ENCODE results near the gene FAM209B.
"Not testable (repeated sequence)": the region's sequence is repeated elsewhere in the genome, so short reads cannot be mapped to it uniquely, and the experiment has no call there.

FAM209B gene

DNA sequence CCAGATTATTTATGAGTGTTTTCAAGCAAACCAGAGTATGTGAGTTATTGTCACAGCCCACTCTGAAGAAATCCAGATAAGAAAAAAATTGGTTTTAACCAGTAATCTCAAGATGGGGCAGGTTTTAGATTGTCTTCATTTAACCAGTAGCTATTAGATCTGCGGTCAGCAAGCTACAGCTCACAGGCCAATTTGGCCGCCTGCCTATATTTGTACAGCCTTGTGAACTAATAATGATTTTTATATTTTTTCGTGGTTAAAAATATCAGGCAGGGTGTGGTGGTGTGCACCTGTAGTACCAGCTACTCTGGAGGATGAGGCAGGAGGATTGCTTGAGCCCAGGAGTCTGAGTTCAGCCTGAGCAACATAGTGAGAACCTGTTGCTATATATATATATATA, 5.0 kb downstream of the FAM209B start:
- no peak for DNase-seq (ENCODE audit: low read depth in 1 of 2, low spot score in 1 of 2)

DNA sequence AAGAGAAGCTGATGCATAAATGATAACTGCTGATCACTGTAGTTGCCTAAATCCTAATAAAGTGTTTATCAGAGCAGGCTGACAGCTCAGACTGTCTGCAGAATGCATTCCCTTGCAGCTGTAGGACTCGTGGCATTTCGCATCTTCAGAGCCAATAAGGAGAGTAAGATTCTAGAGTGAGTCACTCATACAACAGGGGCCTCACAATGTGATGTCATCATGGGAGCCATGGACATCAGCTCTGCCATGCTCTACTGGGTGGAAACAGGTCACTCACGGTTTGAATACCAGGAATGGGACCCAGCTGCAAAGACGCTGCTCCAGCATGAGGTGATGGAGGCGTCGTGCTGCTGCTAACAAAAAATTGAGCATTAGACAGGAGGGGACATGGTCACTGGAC, 7.4 kb downstream of the FAM209B start:
- DNase-seq (ENCODE audit: low read depth in 1 of 2, low spot score in 1 of 2): no peak

DNA sequence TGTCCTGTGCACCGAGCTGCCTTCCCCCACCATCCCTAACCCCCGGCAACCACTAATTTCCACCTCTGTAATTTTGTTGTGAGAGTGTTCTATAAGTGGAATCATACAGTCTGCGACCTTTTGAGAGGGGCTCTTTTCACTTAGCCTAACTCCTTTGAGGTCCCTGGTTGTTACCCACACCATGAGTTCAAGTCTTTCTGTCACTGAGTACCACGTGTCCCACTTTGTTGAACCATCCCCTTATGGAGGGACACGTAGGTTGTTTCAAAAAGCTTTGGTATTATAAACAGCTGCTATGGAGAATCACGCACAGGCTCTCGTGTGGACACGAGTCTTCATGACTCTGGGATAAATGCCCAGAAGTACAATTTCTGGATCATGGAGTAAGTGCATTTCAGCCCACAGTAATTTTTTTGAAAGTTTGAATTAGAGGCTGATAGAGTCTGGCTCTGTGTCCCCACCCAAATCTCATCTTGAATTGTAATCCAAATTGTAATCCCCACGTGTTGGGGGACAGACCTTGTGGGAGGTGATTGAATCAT, 9.5 kb downstream of the FAM209B start:
- no peak for DNase-seq (ENCODE audit: low read depth in 1 of 2, low spot score in 1 of 2)

DNA sequence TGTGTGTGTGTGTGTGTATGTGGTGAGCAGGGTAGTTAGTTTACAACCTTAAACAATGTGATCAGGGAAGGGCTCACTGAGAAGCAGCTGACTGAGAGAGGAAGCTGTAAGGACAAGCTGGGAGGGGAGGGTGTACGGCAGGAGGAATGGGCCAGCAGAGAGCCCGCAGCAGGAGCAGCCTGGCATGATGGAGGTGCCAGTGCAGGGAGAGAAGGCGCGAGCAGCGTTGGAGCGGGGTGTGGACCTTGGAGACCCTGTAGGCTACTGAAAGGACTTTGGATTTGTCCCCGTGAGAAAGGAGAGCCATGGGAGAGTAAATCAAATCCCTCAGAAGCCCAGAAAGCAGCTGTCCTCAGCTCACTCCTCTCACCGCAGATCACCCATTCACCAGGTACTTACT, 18.5 kb downstream of the FAM209B start:
- no peak for DNase-seq (ENCODE audit: low read depth in 1 of 2, low spot score in 1 of 2)

DNA sequence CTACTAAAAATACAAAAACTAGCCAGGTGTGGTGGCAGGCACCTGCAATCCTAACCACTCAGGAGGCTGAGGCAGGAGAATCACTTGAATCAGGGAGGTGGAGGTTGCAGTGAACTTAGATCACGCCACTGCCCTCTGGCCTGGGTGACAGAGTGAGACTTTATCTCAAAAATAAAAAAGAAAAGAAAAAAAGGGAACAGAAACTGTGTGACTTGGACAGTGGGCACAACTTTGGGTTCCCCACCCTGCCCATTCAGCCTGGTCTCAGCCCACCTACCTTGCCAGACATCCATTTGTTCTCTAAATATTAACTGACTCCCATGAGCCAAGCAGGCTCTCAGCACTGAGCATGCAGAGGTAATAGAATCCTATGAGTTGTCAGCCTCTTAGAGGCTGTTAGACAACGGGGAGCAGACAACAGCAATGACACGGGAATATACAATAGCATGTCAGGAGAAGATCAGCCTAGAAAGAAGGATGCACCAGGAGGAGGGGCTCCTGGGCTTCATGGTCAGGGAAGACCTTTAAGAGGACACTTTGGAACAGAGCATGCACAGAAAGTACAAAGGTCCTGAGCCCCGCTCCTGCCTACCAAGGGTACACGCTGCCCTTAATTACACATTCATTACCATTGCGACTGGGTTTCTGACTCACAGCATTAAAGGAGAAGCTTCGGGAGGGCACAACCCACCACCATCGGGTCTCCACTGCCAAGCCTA, 20.0 kb downstream of the FAM209B start:
- no peak for DNase-seq (ENCODE audit: low read depth in 1 of 2, low spot score in 1 of 2)

DNA sequence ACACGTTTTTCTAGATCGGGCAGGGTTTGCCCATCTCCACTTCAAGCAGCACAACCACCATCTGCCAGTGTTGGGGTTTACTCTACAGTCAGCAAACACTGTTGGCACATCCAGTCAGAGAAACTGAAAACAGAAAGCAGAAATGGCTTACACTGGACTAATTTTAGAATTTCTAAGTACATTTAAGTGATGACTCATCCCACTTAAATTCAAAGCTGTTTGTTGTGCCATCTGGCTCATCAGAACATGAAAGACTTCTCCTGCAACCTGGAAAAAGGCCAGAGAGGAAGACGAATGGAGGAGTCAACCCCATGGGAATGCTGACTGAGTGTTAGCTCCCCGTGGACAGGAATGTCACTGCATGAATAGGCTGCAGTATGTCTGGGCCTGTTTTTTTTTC, 21.8 kb downstream of the FAM209B start:
- no peak for DNase-seq (ENCODE audit: low read depth in 1 of 2, low spot score in 1 of 2)

DNA sequence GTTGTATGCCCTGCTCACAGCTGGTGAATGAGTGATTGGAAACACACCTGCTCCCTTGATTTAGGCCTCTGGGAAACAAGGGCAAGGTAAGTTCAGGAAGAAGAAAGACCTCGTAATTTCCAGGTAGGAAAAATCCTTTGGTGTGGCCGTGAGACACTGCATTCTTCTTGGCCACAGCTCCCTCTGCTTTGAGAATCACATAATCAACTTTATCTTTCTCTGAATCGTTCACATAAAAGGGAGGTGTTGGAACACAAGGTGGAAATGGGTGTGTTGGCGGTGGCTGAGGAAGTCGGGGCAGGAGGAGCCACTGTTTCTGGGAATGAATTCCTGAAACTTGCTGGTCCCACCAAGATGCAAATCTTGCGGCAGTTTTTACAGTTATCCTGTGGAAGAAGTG, 25.9 kb downstream of the FAM209B start:
- no peak for DNase-seq (ENCODE audit: low read depth in 1 of 2, low spot score in 1 of 2)

DNA sequence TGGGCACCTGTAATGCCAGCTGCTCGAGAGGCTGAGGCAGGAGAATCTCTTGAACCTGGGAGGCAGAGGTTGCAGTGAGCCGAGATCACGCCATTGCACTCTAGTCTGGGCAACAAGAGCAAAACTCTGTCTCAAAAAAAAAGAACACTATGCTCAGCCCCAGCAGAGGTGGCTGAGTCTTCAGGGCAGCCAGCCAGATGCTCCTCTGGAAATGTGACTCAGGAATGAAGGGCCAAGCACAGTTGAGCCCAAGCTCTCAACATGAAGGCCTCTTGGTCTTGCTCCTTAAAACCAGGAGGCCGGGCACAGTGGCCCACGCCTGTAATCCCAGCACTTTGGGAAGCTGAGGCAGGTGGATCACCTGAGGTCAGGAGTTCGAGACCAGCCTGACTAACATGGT, 31.5 kb downstream of the FAM209B start:
- not testable (repeated sequence) for DNase-seq (ENCODE audit: low read depth in 1 of 2, low spot score in 1 of 2)

DNA sequence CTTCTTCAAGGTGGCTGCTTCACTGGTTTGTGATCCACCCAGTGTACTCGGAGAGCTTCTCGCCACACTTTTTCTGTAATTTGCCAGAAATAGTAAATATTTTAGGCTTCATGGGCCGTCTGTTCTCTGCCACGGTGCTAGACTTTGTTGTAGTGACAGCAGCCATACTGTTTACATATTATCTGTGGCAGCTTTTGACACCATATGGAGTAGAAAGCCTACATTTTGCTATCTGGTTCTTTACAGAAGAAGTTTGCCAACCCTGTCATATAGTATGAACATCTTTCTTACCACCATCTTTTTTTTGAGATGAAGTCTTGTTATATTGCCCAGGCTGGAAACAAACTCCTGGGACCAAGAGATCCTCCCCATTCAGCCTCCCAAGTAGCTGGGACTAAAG, 32.5 kb downstream of the FAM209B start:
- no peak for DNase-seq (ENCODE audit: low read depth in 1 of 2, low spot score in 1 of 2)

DNA sequence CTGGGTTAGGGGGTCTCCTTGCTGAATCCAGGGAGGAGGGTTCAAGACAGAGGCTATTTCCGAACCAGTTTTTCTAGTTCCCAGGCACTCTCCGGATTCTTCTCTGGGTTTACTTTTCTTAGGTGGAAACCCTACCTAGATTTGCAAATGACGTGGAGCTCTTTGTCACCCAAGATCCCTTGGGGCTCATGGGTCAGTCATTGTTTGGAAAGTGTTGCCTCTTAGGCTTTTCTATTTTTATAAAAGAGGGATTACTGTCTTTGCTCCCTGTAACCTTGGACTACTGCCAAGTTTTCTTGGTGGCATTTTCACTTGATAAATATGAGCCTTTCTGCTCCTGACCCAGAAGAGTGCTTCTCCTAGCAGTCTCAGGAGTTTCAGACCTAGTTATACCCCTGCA, 33.6 kb downstream of the FAM209B start:
- DNase-seq (ENCODE audit: low read depth in 1 of 2, low spot score in 1 of 2): no peak

DNA sequence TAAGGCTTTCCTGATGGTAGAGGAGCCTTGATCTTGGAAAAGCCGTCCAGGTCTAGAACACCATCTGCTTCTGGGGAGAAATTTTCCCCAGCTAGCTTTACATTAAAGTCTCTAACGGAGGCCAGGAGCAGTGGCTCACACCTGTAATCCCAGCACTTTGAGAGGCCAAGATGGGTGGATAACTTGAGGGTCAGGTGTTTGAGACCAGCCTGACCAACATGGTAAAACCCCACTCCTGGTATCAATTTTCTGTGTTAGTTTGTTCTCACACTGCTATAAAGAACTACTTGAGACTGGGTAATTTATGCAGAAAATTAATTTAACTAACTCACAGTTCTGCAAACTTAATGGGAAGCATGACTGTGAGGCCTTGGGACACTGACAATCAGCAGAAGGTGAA, 37.8 kb downstream of the FAM209B start:
- DNase-seq (ENCODE audit: low read depth in 1 of 2, low spot score in 1 of 2): no peak

DNA sequence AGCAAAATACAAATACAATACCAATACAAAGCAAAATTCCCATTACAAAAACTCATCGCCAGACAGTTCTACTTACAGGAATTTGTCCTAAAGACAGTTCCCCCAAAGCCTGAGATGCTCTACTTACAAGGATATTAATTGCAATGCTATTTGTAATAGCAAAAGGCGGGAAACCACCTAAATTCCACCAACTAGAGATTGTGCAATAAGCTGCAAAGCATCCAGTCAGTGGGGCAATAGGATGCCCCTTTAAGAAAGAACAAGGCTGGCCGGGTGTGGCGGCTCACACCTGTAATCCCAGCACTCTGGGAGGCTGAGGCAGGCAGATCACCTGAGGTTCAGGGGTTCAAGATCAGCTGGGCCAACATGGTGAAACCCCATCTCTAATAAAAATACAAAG, 39.1 kb downstream of the FAM209B start:
- no peak for DNase-seq (ENCODE audit: low read depth in 1 of 2, low spot score in 1 of 2)

DNA sequence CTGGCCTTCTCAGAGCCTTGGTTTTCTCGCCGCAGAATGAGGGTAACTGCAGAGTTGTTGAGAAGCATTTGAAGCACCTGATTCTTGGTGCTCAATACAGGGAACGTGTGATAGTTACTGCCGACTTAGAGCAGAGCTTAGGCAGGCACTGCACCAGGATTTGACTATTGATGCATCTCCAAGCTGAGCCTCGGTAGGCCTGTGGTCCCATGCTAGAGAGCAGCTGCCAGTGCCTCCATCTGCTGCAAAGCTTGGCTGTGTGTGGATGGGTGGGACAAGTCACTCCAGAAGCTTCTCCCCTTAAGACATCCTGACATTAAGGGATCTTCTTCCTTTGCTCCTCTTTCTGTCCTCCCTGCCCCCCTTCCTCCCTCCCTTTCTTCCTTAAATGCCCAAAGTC, 40.9 kb downstream of the FAM209B start:
- DNase-seq (ENCODE audit: low read depth in 1 of 2, low spot score in 1 of 2): no peak

DNA sequence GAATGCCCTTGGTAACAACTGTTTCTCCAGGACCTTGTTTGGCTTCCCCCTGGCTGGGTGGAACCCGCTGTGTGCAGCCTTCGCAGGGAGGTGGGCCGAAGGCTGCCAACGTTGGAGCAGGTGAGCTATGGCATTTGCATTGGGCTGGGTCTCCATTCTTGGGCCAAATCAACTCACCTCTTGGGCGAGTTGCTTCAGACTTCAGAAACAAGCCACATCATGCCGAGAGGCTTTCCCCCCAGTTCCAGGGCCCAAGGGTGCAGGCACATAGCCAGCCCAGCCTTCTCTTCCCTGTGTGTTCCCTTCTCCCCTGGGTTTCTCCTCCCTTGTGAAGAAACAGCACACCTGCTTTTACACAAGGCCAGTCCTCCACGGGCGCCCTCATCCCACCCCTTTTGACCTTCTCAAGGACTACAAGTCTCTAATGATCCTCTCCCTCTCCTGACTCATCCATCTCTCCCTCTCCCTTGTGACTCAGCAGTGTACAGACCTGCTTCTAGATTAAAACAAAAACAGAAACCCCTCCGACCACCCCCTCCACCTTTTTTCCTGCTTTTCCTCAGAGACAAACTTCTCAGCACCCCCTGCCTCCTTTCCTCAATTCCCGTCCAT, 41.6 kb downstream of the FAM209B start:
- DNase-seq (ENCODE audit: low read depth in 1 of 2, low spot score in 1 of 2): no peak

DNA sequence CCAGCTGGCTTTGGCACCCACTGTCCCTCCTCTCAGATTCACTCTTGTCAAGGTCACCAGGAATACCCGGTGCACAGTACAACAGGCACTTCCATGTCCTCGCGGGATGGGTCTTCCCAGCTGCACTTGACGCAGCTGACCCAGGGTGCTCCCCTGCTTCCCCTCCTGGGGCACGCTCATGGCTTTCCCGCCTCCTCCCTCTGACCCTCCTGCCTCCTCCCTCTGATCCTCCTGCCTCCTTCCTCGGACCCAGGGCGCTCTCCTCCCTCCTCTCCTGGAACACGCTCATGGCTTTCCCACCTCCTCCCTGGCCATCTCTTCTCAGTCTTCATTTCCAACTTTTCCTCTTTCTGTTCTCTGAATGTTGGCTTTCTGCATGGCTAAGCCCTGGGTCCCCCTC, 42.1 kb downstream of the FAM209B start:
- no peak for DNase-seq (ENCODE audit: low read depth in 1 of 2, low spot score in 1 of 2)

DNA sequence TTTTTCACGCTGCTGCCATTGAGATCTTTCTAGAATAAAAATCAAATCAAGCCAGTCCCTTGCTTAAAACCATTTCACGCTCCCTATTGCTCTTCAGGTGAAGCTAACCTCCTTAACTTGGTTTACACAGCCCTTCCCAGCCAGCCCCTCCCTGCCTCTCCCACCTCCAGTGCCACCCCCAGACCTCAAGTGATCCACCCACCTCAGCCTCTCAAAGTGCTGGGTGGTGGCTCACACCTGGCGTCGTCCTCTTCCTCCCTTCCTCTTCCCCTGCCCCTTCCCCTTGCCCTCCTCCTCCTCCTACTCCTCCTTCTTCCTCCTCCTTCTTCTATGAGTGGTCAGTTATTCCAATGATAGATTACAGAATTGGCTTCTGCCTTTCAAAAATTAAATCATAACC, 42.9 kb downstream of the FAM209B start:
- no peak for DNase-seq (ENCODE audit: low read depth in 1 of 2, low spot score in 1 of 2)

DNA sequence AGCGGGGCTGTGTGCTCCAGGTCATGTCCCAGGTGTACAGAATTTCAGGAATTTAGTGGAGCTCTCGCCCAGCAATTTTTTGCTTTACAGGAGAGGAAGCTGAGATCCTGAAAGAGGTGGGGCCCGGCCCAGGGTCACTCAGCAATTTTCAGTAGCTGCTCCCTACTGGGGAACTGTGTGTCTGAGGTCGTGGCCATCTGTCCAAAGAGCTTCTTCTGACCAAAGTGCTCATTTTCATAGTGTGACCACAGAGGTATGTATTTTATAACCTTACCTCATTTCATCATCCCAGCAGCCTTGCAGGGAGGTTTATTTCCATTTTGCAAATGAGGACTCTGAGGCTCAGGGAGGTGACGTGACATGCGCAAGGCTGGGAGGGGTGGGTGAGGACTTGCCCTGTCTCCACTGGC, 46.3 kb downstream of the FAM209B start:
- DNase-seq (ENCODE audit: low read depth in 1 of 2, low spot score in 1 of 2): no peak

DNA sequence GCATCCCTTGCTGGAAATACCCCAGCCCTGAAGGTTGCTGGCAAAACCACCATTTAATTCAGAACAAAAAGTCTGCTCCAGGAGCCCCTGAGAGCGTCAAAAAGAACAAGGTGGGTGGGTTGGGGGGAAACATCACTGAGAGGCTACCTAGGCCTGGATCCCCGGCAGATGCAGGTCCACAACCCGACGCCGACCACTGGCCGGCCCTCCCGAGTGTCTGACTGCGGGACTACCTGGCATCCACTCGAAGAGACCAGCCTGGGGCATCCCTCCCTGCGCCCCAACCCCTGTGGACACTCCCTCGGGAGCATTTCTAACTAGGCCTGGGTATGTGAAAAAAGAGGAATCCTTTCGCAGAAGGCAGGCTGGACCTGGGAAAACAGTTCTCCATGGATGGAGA, 47.2 kb downstream of the FAM209B start:
- DNase-seq (ENCODE audit: low read depth in 1 of 2, low spot score in 1 of 2): no peak

DNA sequence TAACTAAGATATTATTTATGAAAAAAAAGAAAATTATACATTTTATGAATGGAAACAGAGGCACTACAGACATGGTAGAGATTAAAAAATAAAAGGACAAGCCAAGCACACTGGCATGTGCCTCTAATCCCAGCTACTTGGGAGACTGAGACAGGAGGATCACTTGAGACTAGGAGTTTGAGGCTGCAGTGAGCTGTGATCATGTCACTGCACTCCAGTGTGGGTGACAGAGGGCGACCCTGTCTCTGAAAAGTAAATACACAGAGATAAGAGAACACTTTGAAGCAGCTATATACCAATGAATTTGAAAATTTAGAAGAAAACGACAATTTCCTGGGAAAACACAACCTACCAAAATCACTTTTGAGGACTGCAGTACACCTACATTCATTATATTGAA, 48.7 kb downstream of the FAM209B start:
- no peak for DNase-seq (ENCODE audit: low read depth in 1 of 2, low spot score in 1 of 2)

DNA sequence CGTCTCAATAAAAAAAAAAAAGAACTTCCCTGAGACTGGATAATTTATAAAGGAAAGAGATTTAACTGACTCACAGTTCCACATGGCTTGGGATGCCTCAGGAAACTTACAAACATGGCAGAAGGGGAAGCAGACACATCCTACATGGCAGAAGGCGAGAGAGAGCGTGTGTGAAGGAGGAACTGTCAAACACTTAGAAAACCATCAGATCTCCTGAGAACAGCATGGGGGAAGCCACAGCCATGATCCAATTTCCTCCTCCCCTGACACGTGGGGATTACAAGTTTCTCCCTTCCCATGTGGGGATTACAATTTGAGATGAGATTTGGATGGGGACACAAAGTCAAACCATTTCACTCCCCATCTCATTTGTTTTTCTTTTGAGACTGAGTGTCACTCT, 49.5 kb downstream of the FAM209B start:
- no peak for DNase-seq (ENCODE audit: low read depth in 1 of 2, low spot score in 1 of 2)

DNA sequence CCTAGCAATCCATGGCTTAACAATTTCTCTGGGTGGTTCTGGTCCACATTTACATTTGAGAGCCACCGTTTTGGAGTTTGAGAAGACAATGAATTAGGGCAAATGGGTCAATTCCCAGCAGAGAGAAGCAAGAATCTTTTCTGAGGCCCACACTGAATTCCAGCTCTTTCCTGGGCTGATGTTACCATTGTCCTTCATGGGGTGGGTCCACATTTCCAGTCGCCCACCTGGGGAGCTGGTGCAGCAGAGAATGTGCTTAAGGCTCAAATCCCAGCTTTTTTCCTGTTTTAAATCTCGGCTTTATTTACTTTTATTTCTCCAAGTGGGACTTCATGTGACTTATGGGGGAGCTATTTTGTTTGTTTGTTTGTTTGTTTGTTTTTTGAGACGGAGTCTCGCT, 51.9 kb downstream of the FAM209B start:
- no peak for DNase-seq (ENCODE audit: low read depth in 1 of 2, low spot score in 1 of 2)

Measured in stimulated activated CD4-positive, alpha-beta T cell treated with anti-CD3 and anti-CD28 coated beads, Interleukin-15, amount 100 ng/mL, for 1 hour (primary cell).